ENCODE measurements around the gene CACNA1I.

DNA sequence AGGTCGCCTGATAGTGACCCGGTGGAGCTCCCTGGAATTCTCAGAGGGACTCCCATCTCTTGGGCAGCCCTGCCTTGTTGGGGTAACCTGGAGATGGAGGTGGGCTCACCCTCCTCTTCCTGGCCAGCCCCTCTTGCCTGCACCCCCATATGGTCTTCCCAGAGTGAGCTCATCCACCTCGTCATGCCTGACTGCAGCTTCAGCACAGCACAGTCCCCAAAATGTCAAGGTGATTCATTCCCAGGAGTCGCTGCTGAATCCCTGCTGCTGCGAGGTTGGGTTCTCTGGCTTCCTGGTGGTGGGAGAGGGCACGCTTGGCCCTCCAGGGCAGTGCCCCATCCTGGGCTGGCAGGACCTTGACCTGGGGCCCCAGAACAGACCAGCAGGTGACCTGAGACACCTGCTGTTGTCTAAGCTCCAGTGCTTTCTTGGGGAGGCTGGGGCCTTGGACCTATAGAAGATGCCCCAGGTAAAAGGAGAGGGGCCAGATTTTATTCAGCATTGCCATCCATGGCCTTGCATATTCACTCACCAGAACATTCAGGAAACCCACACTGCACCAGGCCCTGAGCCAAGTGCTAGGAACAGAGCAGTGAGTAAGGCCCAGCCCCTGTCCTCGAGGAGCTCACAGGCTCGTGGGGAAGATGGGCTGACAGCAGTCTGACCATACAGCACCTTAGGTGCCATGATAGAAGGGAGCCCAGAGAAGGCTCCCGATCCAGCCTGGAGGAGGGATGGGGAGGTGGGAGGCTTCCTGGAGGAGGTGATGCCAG, 72.9 kb downstream of the CACNA1I start:
- TF ChIP-seq POLR2A (IDR thresholded peaks at IDR 0.05; ENCODE audit: extremely low read depth, insufficient read length) (no peak), MYC (IDR thresholded peaks at IDR 0.05; ENCODE audit: low read depth, low read length) (no peak)
- TF ChIP-seq, protein P1, sequence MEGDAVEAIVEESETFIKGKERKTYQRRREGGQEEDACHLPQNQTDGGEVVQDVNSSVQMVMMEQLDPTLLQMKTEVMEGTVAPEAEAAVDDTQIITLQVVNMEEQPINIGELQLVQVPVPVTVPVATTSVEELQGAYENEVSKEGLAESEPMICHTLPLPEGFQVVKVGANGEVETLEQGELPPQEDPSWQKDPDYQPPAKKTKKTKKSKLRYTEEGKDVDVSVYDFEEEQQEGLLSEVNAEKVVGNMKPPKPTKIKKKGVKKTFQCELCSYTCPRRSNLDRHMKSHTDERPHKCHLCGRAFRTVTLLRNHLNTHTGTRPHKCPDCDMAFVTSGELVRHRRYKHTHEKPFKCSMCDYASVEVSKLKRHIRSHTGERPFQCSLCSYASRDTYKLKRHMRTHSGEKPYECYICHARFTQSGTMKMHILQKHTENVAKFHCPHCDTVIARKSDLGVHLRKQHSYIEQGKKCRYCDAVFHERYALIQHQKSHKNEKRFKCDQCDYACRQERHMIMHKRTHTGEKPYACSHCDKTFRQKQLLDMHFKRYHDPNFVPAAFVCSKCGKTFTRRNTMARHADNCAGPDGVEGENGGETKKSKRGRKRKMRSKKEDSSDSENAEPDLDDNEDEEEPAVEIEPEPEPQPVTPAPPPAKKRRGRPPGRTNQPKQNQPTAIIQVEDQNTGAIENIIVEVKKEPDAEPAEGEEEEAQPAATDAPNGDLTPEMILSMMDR (IDR thresholded peaks at IDR 0.05; ENCODE audit: low read depth, low read length): no peak
